ENCODE results near the gene SLC39A11.

GRCh38 chr17:72792771-72793170 is 299.7 kb downstream of the SLC39A11 start:
- TF ChIP-seq BACH2 (CRISPR knock-in tag; IDR thresholded peaks at IDR 0.05; ENCODE audit: borderline replicate concordance): no peak
- no peak for TF ChIP-seq GLIS3 (CRISPR knock-in tag; IDR thresholded peaks at IDR 0.05)
- no peak for TF ChIP-seq ZFP3 (CRISPR knock-in tag; IDR thresholded peaks at IDR 0.05)
- TF ChIP-seq CREB5 (CRISPR knock-in tag; IDR thresholded peaks at IDR 0.05; ENCODE audit: low read depth): no peak
- no peak for TF ChIP-seq PATZ1 (CRISPR knock-in tag; IDR thresholded peaks at IDR 0.05; ENCODE audit: borderline replicate concordance)
- TF ChIP-seq SNAI2 (CRISPR knock-in tag; IDR thresholded peaks at IDR 0.05): no peak
- no peak for TF ChIP-seq PPARA (CRISPR knock-in tag; IDR thresholded peaks at IDR 0.05; ENCODE audit: borderline replicate concordance)

Measured in SK-N-SH treated with all-trans-retinoic acid at 6 μM for 48 hours (cell line).